Renal cortex interstitium (tissue), 11 donors: ENCODE results near the gene STX10. TPM values are rescaled to one million over a fixed set of nuclear protein-coding genes. Genes with fewer than 3 reads are reported as not detected.
A peak's percentile ranks its signal among the peaks of the same experiment; 100 is the strongest.
"Not testable (repeated sequence)": the region's sequence is repeated elsewhere in the genome, so short reads cannot be mapped to it uniquely, and the experiment has no call there.

Experiments used
- DNase-seq, 11 donors: peaks; one replicate each; pipeline ENCODE4 v3.0.0-alpha.2; 2013; ENCODE audit warnings: low read depth in 9 of 11, low spot score in 4 of 11; ENCODE audit errors: extremely low read depth in 1 of 11
- polyA plus RNA-seq, 3 donors: library from polyadenylated mRNA; unstranded; fragments of 120-200 nt; gene quantifications; one replicate each; pipeline ENCODE4 v1.2.1, GENCODE V29; 2013; ENCODE audit not compliant: insufficient read length in 3 of 3

STX10 gene
- polyA plus RNA-seq, 3 donors, result 51.2 to 70.8 (median 60.4) TPM

- DNase-seq, result peak in 1 of 11 donors; percentile 33
Measured at GRCh38 chr19:13172346-13173138, 22.4 kb upstream of the STX10 start.

DNA sequence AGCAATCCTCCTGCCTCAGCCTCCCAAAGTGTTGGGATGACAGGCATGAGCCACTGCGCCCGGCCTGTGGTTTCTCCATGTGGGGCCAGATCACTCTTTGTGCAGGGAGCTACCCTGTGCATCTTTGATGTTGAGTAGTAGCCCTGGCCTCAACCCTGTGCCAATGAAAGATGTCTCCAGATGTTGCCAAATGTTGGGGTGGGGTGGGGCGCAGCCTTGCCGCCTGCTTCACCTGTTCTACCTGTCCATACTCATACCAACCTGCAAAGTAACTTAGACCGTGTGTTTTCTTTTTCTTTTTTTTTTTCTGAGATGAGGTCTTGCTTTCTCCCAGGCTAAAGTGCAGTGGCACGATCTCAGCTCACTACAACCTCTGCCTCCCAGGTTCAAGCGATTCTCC is 21.0 kb upstream of the STX10 start:
- DNase-seq, result no peak

DNA sequence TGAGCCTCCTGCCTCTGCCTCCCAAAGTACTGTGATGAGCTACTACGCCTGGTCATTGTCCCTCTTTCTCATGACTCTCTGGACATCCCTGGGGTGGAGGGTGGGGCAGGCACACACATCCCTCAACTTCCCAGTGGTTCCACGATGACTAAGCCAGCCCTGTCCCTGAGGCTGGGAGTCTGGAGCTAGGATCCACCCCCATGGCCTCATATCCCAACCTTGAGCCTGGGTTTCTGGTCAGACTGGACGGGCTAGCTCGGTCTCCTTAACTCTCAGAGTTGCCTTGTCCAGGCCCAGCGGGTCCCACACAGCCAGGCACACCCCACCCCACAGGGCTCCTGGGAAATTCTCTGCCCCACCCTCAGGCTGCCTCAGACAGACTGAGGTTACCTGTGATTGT is 19.6 kb upstream of the STX10 start:
- no peak for DNase-seq

- not testable (repeated sequence) for DNase-seq
Measured at GRCh38 chr19:13166151-13166550, 16.0 kb upstream of the STX10 start.

DNA sequence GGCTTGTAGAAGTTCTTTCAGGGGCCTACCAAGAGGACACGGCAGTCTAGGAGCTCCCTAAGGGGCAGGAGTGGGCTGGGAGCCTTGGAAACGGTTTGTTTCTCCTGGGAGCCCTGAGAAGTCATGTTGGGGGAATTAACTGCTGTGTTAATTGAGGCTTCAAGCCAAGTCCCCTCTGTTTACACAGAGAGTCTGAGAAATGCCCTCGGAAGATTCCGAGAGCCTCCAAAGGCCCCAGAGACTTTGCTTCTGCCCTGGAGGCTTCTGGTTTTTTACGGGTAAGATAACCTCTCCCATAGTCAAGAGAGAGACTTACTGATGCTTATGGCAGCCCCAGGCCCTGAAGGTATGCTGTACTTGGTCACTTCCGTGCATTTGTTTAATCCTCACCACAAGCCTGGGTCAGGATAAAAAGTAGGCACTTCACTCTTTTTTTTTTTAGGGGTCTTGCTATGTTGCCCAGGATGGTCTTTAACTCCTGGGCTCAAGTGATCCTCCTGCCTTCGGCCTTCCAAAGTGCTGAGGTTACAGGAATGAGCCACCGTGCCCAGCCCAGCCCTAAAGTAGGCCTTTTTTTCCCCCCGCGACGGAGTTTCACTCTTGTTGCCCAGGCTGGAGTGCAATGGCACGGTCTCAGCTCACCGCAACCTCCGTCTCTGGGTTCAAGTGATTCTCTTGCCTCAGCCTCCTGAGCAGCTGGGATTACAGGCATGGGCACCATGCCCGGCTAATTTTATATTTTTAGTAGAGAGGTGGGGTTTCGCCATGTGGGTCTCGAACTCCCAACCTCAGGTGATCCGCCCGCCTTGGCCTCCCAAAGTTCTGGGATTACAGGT is 15.2 kb upstream of the STX10 start:
- DNase-seq, result no peak

DNA sequence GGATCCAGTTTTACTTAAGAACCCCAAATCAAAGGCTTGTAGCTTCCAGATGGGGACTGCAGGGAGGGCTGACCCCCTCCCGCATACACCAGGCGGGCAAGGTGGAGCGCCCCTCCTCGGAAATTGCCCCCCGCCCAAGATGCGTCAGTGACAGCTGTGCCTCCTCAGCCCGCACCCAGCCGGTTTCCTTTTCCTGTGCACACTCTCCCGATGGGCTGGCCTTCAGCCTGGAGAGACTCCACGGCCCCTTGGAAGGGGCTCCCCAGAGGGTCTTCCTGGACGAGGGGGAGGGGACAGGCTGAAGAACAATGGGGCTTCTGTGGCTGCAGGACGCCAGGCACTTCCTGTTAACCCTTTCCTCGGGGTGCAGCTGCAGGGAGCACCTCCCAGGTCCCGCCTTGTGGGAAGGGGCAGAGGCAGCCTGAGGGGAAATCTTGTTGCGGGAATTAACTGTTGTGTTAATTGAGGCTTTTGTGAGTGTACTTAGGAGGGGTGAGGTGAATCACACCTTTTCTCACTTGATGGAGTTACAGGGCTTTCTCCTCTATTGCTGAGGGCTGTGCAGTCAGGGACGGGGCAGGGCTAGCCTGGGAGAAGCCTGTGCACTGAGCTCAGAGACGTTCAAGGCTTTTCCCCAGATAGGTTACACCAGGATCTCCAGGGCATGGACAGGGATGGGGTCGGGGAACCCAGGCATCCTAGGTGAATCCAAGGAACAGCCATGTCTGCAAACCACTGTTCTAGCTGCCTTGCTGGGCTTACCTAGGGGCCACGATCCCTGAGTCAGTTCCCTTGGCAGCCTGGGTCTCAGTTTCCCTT is 14.4 kb upstream of the STX10 start:
- peak in 7 of 11 donors; percentile 73 to 93 (median 84) for DNase-seq

DNA sequence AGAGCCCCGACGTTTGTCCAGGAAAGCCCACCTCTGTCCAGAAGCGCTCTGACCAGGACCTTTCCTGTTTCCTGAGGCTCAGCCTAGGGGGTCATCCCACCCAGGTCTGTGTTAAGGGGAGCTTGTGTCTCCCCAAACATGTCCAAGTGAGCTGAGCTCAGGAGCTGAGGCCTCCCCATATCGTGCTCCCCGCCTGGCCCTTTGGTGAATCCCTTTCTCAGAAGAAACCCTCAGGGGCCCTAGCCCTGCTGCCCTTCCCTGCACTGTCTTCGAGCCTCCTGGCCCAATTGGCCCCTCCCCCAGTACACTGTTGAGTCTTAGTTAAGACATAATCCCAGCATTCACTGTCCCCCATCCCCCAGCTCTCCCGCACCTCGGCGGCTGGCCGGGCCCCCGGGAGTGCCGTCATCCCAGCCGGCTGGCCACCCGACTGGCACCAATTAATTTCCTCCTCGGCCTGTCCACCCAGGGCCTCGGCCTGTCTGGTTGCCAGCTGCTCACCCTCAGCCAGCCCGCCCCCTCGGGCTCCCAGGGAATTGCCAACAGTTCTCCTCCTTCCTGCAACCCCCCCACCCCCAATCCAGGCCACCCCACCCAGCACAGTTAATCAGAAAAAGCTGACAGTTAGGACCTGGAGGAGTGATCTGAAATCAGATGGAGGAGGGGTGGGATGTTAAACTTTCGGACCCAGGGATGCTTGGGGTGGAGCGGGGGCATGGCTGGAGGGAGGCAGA is 13.6 kb upstream of the STX10 start:
- DNase-seq, result peak in 7 of 11 donors; percentile 56 to 88 (median 80)

DNA sequence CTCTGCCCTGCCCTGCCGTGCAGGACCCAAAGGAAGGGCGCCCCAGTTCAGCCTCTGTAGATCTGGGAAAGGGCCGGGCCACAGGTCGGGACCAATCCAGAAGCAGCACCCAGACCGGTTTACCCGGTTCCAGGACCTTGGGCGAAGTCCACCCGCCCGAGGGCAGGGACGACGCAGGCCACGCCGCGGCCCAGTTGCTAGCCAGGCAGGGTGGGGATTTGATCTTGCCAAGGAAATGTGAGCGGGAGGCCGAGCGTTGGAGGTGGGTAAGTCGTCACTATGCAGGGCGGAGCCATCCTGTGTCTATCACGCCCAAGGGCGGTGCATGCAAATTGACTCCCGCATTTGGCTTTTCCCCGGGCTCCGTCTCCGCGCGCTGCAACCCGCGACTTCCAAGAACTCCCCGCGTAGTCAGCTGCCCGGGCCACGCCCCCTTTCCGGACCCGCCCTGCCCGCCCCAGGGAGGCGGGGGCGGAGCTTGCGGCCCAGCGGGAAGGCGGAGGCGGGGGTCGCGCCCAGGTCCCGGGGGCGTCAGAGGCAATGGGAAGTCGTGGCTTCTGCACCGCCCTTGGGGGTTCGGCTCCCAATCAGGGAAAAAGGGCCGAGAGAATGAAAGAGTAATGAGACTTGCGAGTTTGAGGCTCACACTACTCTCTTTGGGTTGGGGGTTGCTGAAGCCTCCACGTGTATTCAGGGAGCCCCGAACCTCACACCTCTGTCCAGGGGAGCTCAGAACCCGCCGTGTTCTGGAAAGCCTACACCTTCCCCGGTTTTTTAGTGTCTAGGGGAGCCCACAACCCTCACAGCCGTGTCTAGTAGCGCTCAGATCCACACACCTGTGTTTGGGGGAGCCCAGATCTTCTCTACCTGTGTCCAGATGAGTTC is 12.8 kb upstream of the STX10 start:
- DNase-seq, result peak in 9 of 11 donors; percentile 86 to 97 (median 95)

GRCh38 chr19:13160557-13160956 is 10.4 kb upstream of the STX10 start:
- no peak for DNase-seq

GRCh38 chr19:13159713-13160112 is 9.5 kb upstream of the STX10 start:
- no peak for DNase-seq

DNA sequence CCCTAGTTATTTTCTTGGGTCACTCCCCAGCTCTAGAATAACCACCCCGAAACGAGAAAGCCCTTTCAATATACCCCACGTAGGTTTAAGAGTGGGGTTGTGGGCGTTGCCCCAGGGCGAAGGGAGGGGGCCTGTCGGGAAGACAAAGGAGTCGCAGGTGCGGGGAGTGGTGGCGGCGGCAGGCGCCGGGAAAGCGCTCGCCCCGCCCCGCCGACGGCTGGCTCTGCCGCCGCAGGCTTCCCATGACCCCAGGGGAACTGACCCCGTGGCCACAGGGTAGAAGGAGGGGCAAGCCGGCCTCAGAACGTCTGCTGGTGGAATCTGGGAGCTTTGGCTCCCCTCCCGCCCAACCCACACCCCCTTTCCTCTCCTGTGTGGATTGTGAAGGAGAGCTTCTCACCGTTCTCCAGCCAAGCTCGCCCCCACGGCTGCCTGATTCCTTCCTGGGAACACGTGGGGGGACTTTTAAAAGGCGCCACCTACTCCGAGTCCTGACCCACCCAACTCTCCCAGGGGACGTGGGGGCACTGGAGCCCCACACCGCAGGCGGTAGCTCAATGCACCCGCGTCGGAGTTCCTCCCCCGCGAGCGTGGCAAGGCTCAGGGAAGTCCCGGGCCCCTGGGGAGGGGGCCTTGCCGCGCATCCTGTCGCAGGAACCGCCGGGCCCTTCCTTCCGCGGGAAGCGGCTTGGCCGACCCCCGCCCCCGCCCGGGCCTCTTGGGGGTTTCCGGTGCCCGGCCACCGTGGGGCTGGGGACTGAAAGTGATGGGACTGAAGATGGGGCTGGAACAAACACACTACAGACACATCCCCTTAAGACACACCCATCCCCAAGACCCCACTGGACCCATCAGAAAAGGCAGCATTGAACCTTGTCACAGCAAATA is 5.5 kb upstream of the STX10 start:
- peak in 7 of 11 donors; percentile 45 to 73 (median 56) for DNase-seq

DNA sequence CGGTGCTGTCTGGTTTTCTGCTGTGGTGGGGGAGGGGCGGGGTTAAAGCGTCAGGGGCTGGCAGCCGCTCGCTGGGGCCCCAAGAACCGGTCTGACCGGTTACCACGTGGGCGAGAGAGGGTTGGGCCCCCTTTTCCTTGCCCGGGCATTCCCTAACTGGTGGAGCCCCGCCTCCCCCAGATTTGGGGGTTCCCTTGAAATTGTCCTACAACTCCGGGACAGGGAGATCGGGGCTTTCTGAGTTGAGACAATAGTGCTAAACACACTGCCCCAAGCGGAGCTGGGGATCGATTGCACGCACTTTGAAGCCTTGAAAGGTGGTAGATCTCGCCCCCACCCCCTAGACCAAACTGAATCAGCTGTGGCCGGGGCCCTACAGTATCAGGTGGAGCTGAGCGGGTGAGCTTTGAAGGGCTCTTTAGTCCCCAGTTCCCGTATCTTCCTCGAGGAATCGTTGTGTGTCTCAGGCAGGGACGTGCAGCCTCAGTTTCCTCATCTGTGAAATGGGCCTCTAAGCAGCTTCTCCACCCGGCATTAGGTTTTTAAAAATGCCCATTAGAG is 4.8 kb upstream of the STX10 start:
- DNase-seq, result peak in 7 of 11 donors; percentile 64 to 90 (median 75)

- peak in 7 of 11 donors; percentile 61 to 87 (median 78) for DNase-seq
Measured at GRCh38 chr19:13154241-13154778, 4.1 kb upstream of the STX10 start.

GRCh38 chr19:13153569-13154240 is 3.5 kb upstream of the STX10 start:
- DNase-seq, result peak in 5 of 11 donors; percentile 21 to 48 (median 37)

GRCh38 chr19:13152974-13153568 is 2.9 kb upstream of the STX10 start:
- DNase-seq, result peak; percentile 92 to 98 (median 95)
